ENCODE results near the gene SPSB4. TPM values are rescaled to one million over a fixed set of nuclear protein-coding genes. Genes with fewer than 3 reads are reported as not detected.

SPSB4 gene
- total RNA-seq, 2 experiments from 2014 or later = not detected

DNA sequence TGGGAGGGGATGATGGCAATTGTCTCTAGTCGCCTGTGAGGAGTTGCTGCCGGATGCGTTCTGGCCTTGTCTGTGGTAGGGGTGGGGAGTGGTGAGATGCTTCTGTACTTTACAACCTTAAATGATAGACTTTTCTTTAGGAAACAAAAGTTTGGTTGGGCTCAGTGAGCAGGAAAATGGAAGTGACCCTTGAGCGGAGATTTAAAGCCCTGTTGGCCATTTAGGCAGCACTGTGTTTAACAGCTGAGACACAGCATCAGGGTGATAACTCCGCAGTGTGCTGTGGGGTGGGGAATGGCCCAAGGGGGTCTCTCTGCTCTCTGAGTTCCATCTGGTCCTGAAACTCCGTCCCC, 36.6 kb downstream of the SPSB4 start:
- no peaks in the 10 kb centered on the region for H3K4me1 ChIP-seq (ENCODE audit: insufficient read depth, low read length, poor library complexity, severe bottlenecking)
- no peaks in the 10 kb centered on the region for H4K20me1 ChIP-seq (ENCODE audit: insufficient read depth, low read length)
- no peaks in the 10 kb centered on the region for H3K36me3 ChIP-seq (ENCODE audit: insufficient read depth, low read length)
- ChIA-PET POLR2A (interaction anchor here (0.6 kb wide), 1 partner anchor 570 kb away, joined by 4 read pairs; no protein-coding TSS in a partner anchor), CTCF (ENCODE audit: unreplicated experiment) (no interaction called here)
- H3K9me2 ChIP-seq (ENCODE audit: insufficient read depth, low read length) = no peaks in the 10 kb centered on the region
- intact Hi-C loops (cut with micrococcal nuclease; ENCODE audit: unreplicated experiment) = no loop called here
- H3K27ac ChIP-seq (ENCODE audit: low read depth, low read length, poor library complexity, severe bottlenecking) = no peak overlapping the region
- H3K4me3 ChIP-seq (ENCODE audit: low read depth, low read length, poor library complexity, severe bottlenecking) = no peak overlapping the region
- no peaks in the 10 kb centered on the region for H3K9me3 ChIP-seq (ENCODE audit: low read length)
- TF ChIP-seq, protein P1, sequence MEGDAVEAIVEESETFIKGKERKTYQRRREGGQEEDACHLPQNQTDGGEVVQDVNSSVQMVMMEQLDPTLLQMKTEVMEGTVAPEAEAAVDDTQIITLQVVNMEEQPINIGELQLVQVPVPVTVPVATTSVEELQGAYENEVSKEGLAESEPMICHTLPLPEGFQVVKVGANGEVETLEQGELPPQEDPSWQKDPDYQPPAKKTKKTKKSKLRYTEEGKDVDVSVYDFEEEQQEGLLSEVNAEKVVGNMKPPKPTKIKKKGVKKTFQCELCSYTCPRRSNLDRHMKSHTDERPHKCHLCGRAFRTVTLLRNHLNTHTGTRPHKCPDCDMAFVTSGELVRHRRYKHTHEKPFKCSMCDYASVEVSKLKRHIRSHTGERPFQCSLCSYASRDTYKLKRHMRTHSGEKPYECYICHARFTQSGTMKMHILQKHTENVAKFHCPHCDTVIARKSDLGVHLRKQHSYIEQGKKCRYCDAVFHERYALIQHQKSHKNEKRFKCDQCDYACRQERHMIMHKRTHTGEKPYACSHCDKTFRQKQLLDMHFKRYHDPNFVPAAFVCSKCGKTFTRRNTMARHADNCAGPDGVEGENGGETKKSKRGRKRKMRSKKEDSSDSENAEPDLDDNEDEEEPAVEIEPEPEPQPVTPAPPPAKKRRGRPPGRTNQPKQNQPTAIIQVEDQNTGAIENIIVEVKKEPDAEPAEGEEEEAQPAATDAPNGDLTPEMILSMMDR (conservative IDR thresholded peaks at IDR 0.05; ENCODE audit: low read length) = no peak
- TF ChIP-seq EZH2phosphoT487 (IDR thresholded peaks at IDR 0.05; ENCODE audit: borderline replicate concordance, low read depth, low read length) = no peak
- H2AFZ ChIP-seq (ENCODE audit: low read length) = no peak overlapping the region
- BruUV-seq (replicated peaks) = no TSS peak
- no peak overlapping the region for H3K4me2 ChIP-seq (ENCODE audit: low read length)
- H3K79me2 ChIP-seq (ENCODE audit: insufficient read depth, low read depth, low read length) = no peaks in the 10 kb centered on the region
- no peak for DNase-seq (ENCODE audit: low spot score)

DNA sequence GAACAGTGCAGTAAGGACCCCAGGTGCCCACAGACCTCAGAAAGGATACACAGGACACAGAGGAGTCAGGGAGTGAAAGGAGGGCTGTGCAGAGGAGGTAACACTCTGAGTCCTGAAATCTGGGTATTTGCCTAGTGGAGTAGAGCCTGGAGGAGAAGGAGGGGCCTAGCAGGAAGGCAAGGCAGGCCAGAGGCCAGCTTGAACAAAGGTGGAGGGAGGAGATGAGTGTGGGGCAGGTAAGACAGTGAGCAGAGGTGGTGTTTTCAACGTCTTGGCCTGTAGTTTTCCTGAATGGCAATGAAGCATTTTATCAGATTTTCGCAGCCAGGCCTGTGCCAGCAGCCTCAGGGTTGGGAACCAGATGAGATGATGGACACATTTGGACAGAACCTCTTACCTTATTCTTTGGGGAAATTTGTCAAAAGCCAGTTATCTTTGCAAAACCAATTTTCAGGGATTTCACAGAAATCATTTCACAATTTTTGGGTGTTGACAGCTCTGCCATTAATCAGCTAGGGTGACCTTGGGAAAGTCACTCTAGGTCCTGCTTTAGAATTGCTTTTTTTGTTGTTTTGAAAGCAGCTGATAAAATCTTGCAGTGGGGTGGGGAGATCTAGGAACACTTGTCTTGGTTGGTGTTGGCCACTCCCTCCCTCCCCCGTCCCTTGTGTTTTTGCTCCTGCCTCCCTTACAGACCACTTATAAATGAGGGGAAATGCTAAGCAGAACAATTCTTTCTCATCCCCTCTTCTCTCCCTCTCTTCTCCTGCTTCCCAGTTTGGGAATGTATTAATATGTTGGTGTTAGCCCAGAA, 38.4 kb downstream of the SPSB4 start:
- Histone ChIP-seq H3K4me2 (ENCODE audit: low read length) (no peak overlapping the region), H3K27ac (ENCODE audit: low read depth, low read length, poor library complexity, severe bottlenecking) (no peak overlapping the region), H3K9me2 (ENCODE audit: insufficient read depth, low read length) (no peaks in the 10 kb centered on the region), H4K20me1 (ENCODE audit: insufficient read depth, low read length) (no peaks in the 10 kb centered on the region), H3K36me3 (ENCODE audit: insufficient read depth, low read length) (no peaks in the 10 kb centered on the region), H3K79me2 (ENCODE audit: insufficient read depth, low read depth, low read length) (no peaks in the 10 kb centered on the region), H2AFZ (ENCODE audit: low read length) (no peak overlapping the region), H3K9me3 (ENCODE audit: low read length) (no peaks in the 10 kb centered on the region), H3K4me1 (ENCODE audit: insufficient read depth, low read length, poor library complexity, severe bottlenecking) (no peaks in the 10 kb centered on the region), H3K4me3 (ENCODE audit: low read depth, low read length, poor library complexity, severe bottlenecking) (no peak overlapping the region)
- no TSS peak for BruUV-seq (replicated peaks)
- ChIA-PET POLR2A (interaction anchor here (0.6 kb wide), 1 partner anchor 83 kb away, joined by 3 read pairs; no protein-coding TSS in a partner anchor), CTCF (ENCODE audit: unreplicated experiment) (no interaction called here)
- intact Hi-C loops (cut with micrococcal nuclease; ENCODE audit: unreplicated experiment) = no loop called here
- no peak for DNase-seq (ENCODE audit: low spot score)
- TF ChIP-seq, protein P1 (conservative IDR thresholded peaks at IDR 0.05; ENCODE audit: low read length) = no peak
- no peak for TF ChIP-seq EZH2phosphoT487 (IDR thresholded peaks at IDR 0.05; ENCODE audit: borderline replicate concordance, low read depth, low read length)

DNA sequence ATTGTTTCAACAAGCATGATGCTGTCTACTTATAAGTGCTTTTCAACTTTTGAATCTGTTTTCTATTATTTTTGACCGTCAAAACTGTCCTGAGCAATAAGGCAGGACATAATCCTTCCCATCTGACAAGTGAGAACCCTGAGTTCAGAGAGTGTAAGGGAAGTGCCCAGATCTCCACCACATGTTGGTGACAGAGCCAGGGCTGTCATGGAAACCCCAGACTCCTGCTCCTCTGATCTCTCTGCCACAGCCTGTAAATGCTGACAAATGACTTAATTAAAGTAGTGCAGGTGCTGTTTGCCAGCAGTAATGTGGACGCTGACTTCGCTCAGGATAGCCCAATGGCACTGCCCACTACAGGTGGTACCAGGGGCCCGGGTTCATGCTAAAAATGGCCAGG, 40.3 kb downstream of the SPSB4 start:
- Histone ChIP-seq H3K27ac (ENCODE audit: low read depth, low read length, poor library complexity, severe bottlenecking) (no peak overlapping the region), H3K9me3 (ENCODE audit: low read length) (no peaks in the 10 kb centered on the region), H3K4me2 (ENCODE audit: low read length) (no peak overlapping the region), H3K36me3 (ENCODE audit: insufficient read depth, low read length) (no peaks in the 10 kb centered on the region), H3K4me3 (ENCODE audit: low read depth, low read length, poor library complexity, severe bottlenecking) (no peak overlapping the region), H3K4me1 (ENCODE audit: insufficient read depth, low read length, poor library complexity, severe bottlenecking) (no peaks in the 10 kb centered on the region), H3K9me2 (ENCODE audit: insufficient read depth, low read length) (no peaks in the 10 kb centered on the region), H4K20me1 (ENCODE audit: insufficient read depth, low read length) (no peaks in the 10 kb centered on the region), H2AFZ (ENCODE audit: low read length) (no peak overlapping the region), H3K79me2 (ENCODE audit: insufficient read depth, low read depth, low read length) (no peaks in the 10 kb centered on the region)
- DNase-seq (ENCODE audit: low spot score) = no peak
- TF ChIP-seq, protein P1 (conservative IDR thresholded peaks at IDR 0.05; ENCODE audit: low read length) = no peak
- no peak for TF ChIP-seq EZH2phosphoT487 (IDR thresholded peaks at IDR 0.05; ENCODE audit: borderline replicate concordance, low read depth, low read length)
- intact Hi-C loops (cut with micrococcal nuclease; ENCODE audit: unreplicated experiment) = no loop called here
- ChIA-PET POLR2A (no interaction called here), CTCF (ENCODE audit: unreplicated experiment) (no interaction called here)
- no TSS peak for BruUV-seq (replicated peaks)
